Measurements from ENCODE around the gene IKBKE. TPM values are rescaled to one million over a fixed set of nuclear protein-coding genes. Genes with fewer than 3 reads are reported as not detected.

Gene IKBKE
- total and polyA plus RNA-seq, 10 of the 15 experiments (the other 5 are each of a cell fraction or from before 2014, with no cell fraction given), result 12.8 to 35.1 (median 23.1) TPM

DNA sequence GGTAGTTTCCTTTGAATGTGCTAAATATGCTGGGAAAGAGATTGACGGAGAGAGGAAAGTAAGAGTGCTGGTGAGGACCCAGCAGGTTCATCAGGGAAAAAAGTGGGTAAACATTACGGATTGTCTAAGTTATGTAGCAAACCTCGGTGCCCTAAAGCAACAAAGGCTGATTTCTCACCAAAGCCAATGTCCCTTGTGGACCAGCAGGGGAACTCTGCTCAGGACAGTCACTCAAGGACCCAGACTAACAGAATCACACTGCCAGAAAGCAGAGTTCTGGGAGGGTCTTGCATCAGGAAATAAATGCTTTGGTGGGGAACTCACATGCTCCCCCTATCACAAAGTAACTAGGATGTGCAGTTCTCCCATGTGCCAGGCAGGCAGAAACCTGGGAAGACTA, 1.7 kb upstream of the IKBKE start:
- Histone ChIP-seq H3K79me2 (ENCODE audit: control insufficient read depth, insufficient read depth, low read length) (peaks cover 37% of the 10 kb centered on the region), H3K27ac (ENCODE audit: control insufficient read depth, insufficient read depth) (no peak overlapping the region), H3K4me1 (ENCODE audit: control insufficient read depth, insufficient read depth, low read length) (peaks cover 65% of the 10 kb centered on the region), H3K27me3 (replicated peaks in 1 of 2; ENCODE audit: control insufficient read depth in 2 of 2, insufficient read depth in 2 of 2, low read length in 1 of 2) (no peaks in the 10 kb centered on the region), H3K9ac (ENCODE audit: control insufficient read depth, insufficient read depth, low read length) (no peak overlapping the region), H3K36me3 (ENCODE audit: control insufficient read depth in 2 of 2, insufficient read depth in 2 of 2, low read length in 1 of 2) (peaks cover 3% of the 10 kb centered on the region in 2 experiments; a peak in 2 of 4 replicates), H2AFZ (ENCODE audit: control insufficient read depth, low read depth, low read length) (no peak overlapping the region), H4K20me1 (ENCODE audit: control insufficient read depth, insufficient read depth) (no peaks in the 10 kb centered on the region), H3K9me3 (replicated peaks; ENCODE audit: control insufficient read depth, insufficient read depth, low read length) (no peaks in the 10 kb centered on the region), H3K4me2 (ENCODE audit: control insufficient read depth, insufficient read depth) (peak overlapping the region; percentile 11; the same call in 1 of the 2 replicates), H3K4me3 (no peak overlapping the region)
- DNase-seq (ENCODE audit: low read depth, low spot score) (no peak), ATAC-seq (no peak), FAIRE-seq (no peak)
- intact Hi-C loops (cut with micrococcal nuclease; ENCODE audit: unreplicated experiment), result no loop called here
- POLR2A ChIA-PET, result interaction anchor here (0.6 kb wide), 1 partner anchor 38 kb away, joined by 3 read pairs; no protein-coding TSS in a partner anchor
- 69% methylated on average over 3 of the region's 3 CpGs for WGBS (ENCODE audit: insufficient coverage, insufficient replicate concordance, low lambda C conversion rate, missing lambda C conversion rate)
- TF ChIP-seq TCF7 (IDR thresholded peaks at IDR 0.05; ENCODE audit: borderline replicate concordance), result no peak
- TF ChIP-seq, protein P1, sequence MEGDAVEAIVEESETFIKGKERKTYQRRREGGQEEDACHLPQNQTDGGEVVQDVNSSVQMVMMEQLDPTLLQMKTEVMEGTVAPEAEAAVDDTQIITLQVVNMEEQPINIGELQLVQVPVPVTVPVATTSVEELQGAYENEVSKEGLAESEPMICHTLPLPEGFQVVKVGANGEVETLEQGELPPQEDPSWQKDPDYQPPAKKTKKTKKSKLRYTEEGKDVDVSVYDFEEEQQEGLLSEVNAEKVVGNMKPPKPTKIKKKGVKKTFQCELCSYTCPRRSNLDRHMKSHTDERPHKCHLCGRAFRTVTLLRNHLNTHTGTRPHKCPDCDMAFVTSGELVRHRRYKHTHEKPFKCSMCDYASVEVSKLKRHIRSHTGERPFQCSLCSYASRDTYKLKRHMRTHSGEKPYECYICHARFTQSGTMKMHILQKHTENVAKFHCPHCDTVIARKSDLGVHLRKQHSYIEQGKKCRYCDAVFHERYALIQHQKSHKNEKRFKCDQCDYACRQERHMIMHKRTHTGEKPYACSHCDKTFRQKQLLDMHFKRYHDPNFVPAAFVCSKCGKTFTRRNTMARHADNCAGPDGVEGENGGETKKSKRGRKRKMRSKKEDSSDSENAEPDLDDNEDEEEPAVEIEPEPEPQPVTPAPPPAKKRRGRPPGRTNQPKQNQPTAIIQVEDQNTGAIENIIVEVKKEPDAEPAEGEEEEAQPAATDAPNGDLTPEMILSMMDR (IDR thresholded peaks at IDR 0.05 in 2 of 3, conservative IDR thresholded peaks at IDR 0.05 in 1 of 3; ENCODE audit: control insufficient read depth in 2 of 3, extremely low read depth in 1 of 3, insufficient read depth in 1 of 3, low read depth in 3 of 3, low read length in 3 of 3), result peak in 1 of 3 experiments; percentile 21; a peak in 1 of 6 replicates
- no peak for TF ChIP-seq CBX3 (IDR thresholded peaks at IDR 0.05; ENCODE audit: borderline replicate concordance, low read depth)
- TF ChIP-seq PAX5 (IDR thresholded peaks at IDR 0.05; ENCODE audit: borderline replicate concordance, low read depth, low read length), result no peak
- TF ChIP-seq EP300 (IDR thresholded peaks at IDR 0.05; ENCODE audit: borderline replicate concordance in 1 of 2, control insufficient read depth in 1 of 2, low read depth in 2 of 2, low read length in 2 of 2), result no peak
- no peak for TF ChIP-seq NFXL1 (IDR thresholded peaks at IDR 0.05; ENCODE audit: borderline replicate concordance)
- TF ChIP-seq FOXK2 (IDR thresholded peaks at IDR 0.05), result no peak
- SMC1A ChIA-PET (ENCODE audit: uncharacterized antibody, unreplicated experiment), result interaction anchor here (3.3 kb wide), 1 partner anchor 11 kb away, joined by 31 read pairs; no protein-coding TSS in a partner anchor
- in situ Hi-C loops (cut with MboI), result no loop called here
- CTCF ChIA-PET, result no interaction called here
- BruUV-seq (replicated peaks), result no TSS peak
- RAD21 ChIA-PET (ENCODE audit: unreplicated experiment), result interaction anchor here (3.3 kb wide), 1 partner anchor 87 kb away, joined by 22 read pairs; no protein-coding TSS in a partner anchor

Data from GM12878 (cell line).